ENCODE measurements around the gene UNG. TPM values are rescaled to one million over a fixed set of nuclear protein-coding genes. Genes with fewer than 3 reads are reported as not detected.
"Not testable (repeated sequence)": the region's sequence is repeated elsewhere in the genome, so short reads cannot be mapped to it uniquely, and the experiment has no call there.

Gene UNG
- total RNA-seq (22.3 TPM), polyA plus RNA-seq (14.1 TPM)
- long read RNA-seq, donor 1: 0 reads
- long read RNA-seq, donor 2: 0 reads
- long read RNA-seq, donor 3, transcript UNG-202 (6 exons, 2,130 nt): minor isoform, 12 of 34 reads
- long read RNA-seq, donor 3, transcript UNG-201 (7 exons, 2,071 nt): major isoform, 14 of 34 reads
- long read RNA-seq, donor 3, partial matches to known transcripts: 7 of 34 reads
- long read RNA-seq, donor 3, other reads (novel, unspliced or antisense): 0 of 34 reads
- long read RNA-seq, donor 4, transcript UNG-201 (7 exons, 2,071 nt): minor isoform, 5 of 18 reads
- long read RNA-seq, donor 4, transcript UNG-202 (6 exons, 2,130 nt): major isoform, 12 of 18 reads
- long read RNA-seq, donor 4, partial matches to known transcripts: 0 of 18 reads
- long read RNA-seq, donor 4, other reads (novel, unspliced or antisense): 0 of 18 reads
- long read RNA-seq, donor 5, transcript UNG-201 (7 exons, 2,071 nt): major isoform, 12 of 32 reads
- long read RNA-seq, donor 5, transcript UNG-202 (6 exons, 2,130 nt): minor isoform, 9 of 32 reads
- long read RNA-seq, donor 5, partial matches to known transcripts: 10 of 32 reads
- long read RNA-seq, donor 5, other reads (novel, unspliced or antisense): 0 of 32 reads
- long read RNA-seq, donor 6, transcript UNG-202 (6 exons, 2,130 nt): major isoform, 12 of 18 reads
- long read RNA-seq, donor 6, transcript UNG-201 (7 exons, 2,071 nt): minor isoform, 5 of 18 reads
- long read RNA-seq, donor 6, partial matches to known transcripts: 0 of 18 reads
- long read RNA-seq, donor 6, other reads (novel, unspliced or antisense): 0 of 18 reads
- long read RNA-seq, donor 7, transcript UNG-201 (7 exons, 2,071 nt): minor isoform, 6 of 16 reads
- long read RNA-seq, donor 7, transcript UNG-202 (6 exons, 2,130 nt): major isoform, 10 of 16 reads
- long read RNA-seq, donor 7, partial matches to known transcripts: 0 of 16 reads
- long read RNA-seq, donor 7, other reads (novel, unspliced or antisense): 0 of 16 reads
- long read RNA-seq, donor 8, transcript UNG-201 (7 exons, 2,071 nt): major isoform, 7 of 9 reads
- long read RNA-seq, donor 8, partial matches to known transcripts: 0 of 9 reads
- long read RNA-seq, donor 8, other reads (novel, unspliced or antisense): 0 of 9 reads
- long read RNA-seq, donor 9, transcript UNG-201 (7 exons, 2,071 nt): major isoform, 7 of 9 reads
- long read RNA-seq, donor 9, partial matches to known transcripts: 0 of 9 reads
- long read RNA-seq, donor 9, other reads (novel, unspliced or antisense): 0 of 9 reads
- long read RNA-seq, donor 10, partial matches to known transcripts: 0 of 5 reads
- long read RNA-seq, donor 10, other reads (novel, unspliced or antisense): 0 of 5 reads

GRCh38 chr12:109097435-109098182, at the start of gene UNG:
UNG (plus strand) TSS chr12:109097597; CDS start chr12:109097680, 83 bp downstream.
- under 1% methylated on average over 71 of the region's 71 CpGs for WGBS

GRCh38 chr12:109048706-109049105, 48.7 kb upstream of the UNG start:
- H3K27ac ChIP-seq (ENCODE audit: low read depth in 1 of 2, low read length in 1 of 2); H3K27me3 ChIP-seq (ENCODE audit: control insufficient read depth in 2 of 2, insufficient read depth in 1 of 2, low read length in 1 of 2); H3K9me3 ChIP-seq (ENCODE audit: control insufficient read depth in 2 of 2, insufficient read depth in 1 of 2, low read length in 1 of 2); H3K36me3 ChIP-seq (ENCODE audit: control insufficient read depth in 2 of 2, insufficient read depth in 2 of 2, low read length in 1 of 2); DNase-seq (ENCODE audit: low read depth in 6 of 9, low spot score in 9 of 9); H3K4me3 ChIP-seq (ENCODE audit: low read length in 2 of 2): not testable (repeated sequence)
- H3K4me1 ChIP-seq (ENCODE audit: control insufficient read depth in 2 of 2, insufficient read depth in 2 of 2, low read length in 2 of 2): peaks cover 3 to 15% of the 10 kb centered on the region in 2 donors
- 93% methylated on average over 3 of the region's 3 CpGs for WGBS

More at GRCh38 chr12:109097435-109098182, at the start of gene UNG:
- peak within 1 kb of the TSS; percentile 67 to 73 for H3K4me3 ChIP-seq (ENCODE audit: low read length in 2 of 2)
- no peaks in the 10 kb centered on the region for H3K27me3 ChIP-seq (ENCODE audit: control insufficient read depth in 2 of 2, insufficient read depth in 1 of 2, low read length in 1 of 2)
- H3K36me3 ChIP-seq (ENCODE audit: control insufficient read depth in 2 of 2, insufficient read depth in 2 of 2, low read length in 1 of 2): peaks cover 3 to 23% of the 10 kb centered on the region in 2 donors
- H3K27ac ChIP-seq (ENCODE audit: low read depth in 1 of 2, low read length in 1 of 2): peak within 1 kb of the TSS; percentile 60 to 75
- H3K9me3 ChIP-seq (ENCODE audit: control insufficient read depth in 2 of 2, insufficient read depth in 1 of 2, low read length in 1 of 2): peaks cover 0 to 3% of the 10 kb centered on the region in 2 donors
- peaks cover 14 to 30% of the 10 kb centered on the region in 2 donors for H3K4me1 ChIP-seq (ENCODE audit: control insufficient read depth in 2 of 2, insufficient read depth in 2 of 2, low read length in 2 of 2)
- peak; percentile 76 to 97 (median 93) for DNase-seq (ENCODE audit: low read depth in 6 of 9, low spot score in 9 of 9)

DNA sequence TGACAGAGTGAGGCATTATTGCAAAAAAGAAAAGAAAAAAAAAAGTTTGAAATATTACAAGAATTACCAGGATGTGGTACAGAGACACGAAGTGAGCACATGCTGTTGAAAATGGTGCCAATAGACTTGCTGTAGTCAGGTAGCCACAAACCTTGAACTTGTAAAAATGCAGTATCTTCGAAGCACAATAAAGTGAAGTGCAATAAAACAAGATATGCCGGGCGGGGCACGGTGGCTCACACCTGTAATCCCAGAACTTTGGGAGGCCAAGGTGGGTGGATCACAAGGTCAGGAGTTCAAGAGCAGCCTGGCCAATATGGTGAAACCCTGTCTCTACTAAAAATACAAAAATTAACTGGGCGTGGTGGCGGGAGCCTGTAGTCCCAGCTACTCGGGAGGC, 47.6 kb upstream of the UNG start:
- H3K9me3 ChIP-seq (ENCODE audit: control insufficient read depth in 2 of 2, insufficient read depth in 1 of 2, low read length in 1 of 2); DNase-seq (ENCODE audit: low read depth in 6 of 9, low spot score in 9 of 9); H3K27ac ChIP-seq (ENCODE audit: low read depth in 1 of 2, low read length in 1 of 2); H3K4me3 ChIP-seq (ENCODE audit: low read length in 2 of 2); H3K36me3 ChIP-seq (ENCODE audit: control insufficient read depth in 2 of 2, insufficient read depth in 2 of 2, low read length in 1 of 2); H3K27me3 ChIP-seq (ENCODE audit: control insufficient read depth in 2 of 2, insufficient read depth in 1 of 2, low read length in 1 of 2): not testable (repeated sequence)
- H3K4me1 ChIP-seq (ENCODE audit: control insufficient read depth in 2 of 2, insufficient read depth in 2 of 2, low read length in 2 of 2): peaks cover 3 to 17% of the 10 kb centered on the region in 2 donors
- WGBS: 89% methylated on average over 8 of the region's 8 CpGs

- Histone ChIP-seq H3K36me3 (ENCODE audit: control insufficient read depth in 2 of 2, insufficient read depth in 2 of 2, low read length in 1 of 2) (no peaks in the 10 kb centered on the region), H3K27ac (ENCODE audit: low read depth in 1 of 2, low read length in 1 of 2) (peak overlapping the region; percentile 1 to 33), H3K4me3 (ENCODE audit: low read length in 2 of 2) (peak overlapping the region; percentile 85 to 99), H3K27me3 (ENCODE audit: control insufficient read depth in 2 of 2, insufficient read depth in 1 of 2, low read length in 1 of 2) (no peaks in the 10 kb centered on the region), H3K4me1 (ENCODE audit: control insufficient read depth in 2 of 2, insufficient read depth in 2 of 2, low read length in 2 of 2) (peaks cover 3 to 17% of the 10 kb centered on the region in 2 donors), H3K9me3 (ENCODE audit: control insufficient read depth in 2 of 2, insufficient read depth in 1 of 2, low read length in 1 of 2) (no peaks in the 10 kb centered on the region)
- 14% methylated on average over 6 of the region's 6 CpGs for WGBS
- no peak for DNase-seq (ENCODE audit: low read depth in 6 of 9, low spot score in 9 of 9)
Measured at GRCh38 chr12:109052097-109052413, 45.3 kb upstream of the UNG start.

DNA sequence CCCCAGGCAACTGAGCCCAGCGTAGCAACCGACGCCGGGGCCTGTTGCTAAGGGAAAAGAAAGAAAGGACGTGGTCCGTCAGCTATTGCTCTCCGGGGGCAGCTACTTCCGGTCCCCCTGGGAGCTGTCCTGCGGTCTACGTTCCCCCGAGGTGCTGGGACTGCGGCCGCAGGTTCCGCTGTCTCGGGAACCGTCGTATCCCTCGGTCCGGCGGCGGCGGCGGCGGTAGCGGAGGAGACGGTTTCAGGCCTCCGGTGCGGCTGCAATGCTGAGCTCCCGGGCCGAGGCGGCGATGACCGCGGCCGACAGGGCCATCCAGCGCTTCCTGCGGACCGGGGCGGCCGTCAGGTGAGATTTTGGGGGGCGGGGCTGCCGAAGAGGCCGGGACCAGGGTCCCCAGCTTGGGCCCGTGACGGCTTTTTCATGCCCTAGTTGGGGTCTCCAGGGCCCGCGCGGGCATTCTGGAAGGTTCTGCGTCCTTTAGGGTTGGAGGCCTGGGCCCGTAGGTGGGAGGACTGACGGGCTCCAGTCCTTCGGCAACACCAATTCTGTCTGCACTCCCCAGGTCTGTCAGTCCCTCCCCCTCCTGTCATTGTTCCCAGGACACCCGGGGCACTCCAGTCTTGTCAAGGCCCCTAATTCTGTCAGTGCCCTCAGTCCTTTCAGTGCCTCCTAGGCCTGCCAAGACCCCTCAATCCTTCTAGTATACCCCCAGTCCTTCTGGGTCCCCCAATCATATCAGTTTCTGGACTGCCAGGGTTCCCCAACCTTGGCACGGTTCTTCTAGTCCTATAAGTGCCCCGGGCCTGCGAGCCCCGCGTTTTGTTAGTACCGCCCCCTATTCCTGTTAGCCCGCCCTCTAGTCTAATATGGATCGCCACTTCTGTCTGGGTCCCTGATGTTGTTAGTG, 44.7 kb upstream of the UNG start, which contains the start of gene USP30:
USP30 (plus strand) TSS at position 163 of the 910 bp plus-strand sequence; CDS start at position 266, 103 bp downstream.
- Histone ChIP-seq H3K4me3 (ENCODE audit: low read length in 2 of 2) (peak within 1 kb of the TSS; percentile 85 to 99), H3K9me3 (ENCODE audit: control insufficient read depth in 2 of 2, insufficient read depth in 1 of 2, low read length in 1 of 2) (no peaks in the 10 kb centered on the region), H3K27ac (ENCODE audit: low read depth in 1 of 2, low read length in 1 of 2) (peak within 1 kb of the TSS; percentile 84), H3K27me3 (ENCODE audit: control insufficient read depth in 2 of 2, insufficient read depth in 1 of 2, low read length in 1 of 2) (no peaks in the 10 kb centered on the region), H3K4me1 (ENCODE audit: control insufficient read depth in 2 of 2, insufficient read depth in 2 of 2, low read length in 2 of 2) (peaks cover 3 to 17% of the 10 kb centered on the region in 2 donors), H3K36me3 (ENCODE audit: control insufficient read depth in 2 of 2, insufficient read depth in 2 of 2, low read length in 1 of 2) (peaks cover under 1 to 3% of the 10 kb centered on the region in 2 donors)
- peak; percentile 55 to 93 (median 83) for DNase-seq (ENCODE audit: low read depth in 6 of 9, low spot score in 9 of 9)
- WGBS: under 1% methylated on average over 61 of the region's 61 CpGs

DNA sequence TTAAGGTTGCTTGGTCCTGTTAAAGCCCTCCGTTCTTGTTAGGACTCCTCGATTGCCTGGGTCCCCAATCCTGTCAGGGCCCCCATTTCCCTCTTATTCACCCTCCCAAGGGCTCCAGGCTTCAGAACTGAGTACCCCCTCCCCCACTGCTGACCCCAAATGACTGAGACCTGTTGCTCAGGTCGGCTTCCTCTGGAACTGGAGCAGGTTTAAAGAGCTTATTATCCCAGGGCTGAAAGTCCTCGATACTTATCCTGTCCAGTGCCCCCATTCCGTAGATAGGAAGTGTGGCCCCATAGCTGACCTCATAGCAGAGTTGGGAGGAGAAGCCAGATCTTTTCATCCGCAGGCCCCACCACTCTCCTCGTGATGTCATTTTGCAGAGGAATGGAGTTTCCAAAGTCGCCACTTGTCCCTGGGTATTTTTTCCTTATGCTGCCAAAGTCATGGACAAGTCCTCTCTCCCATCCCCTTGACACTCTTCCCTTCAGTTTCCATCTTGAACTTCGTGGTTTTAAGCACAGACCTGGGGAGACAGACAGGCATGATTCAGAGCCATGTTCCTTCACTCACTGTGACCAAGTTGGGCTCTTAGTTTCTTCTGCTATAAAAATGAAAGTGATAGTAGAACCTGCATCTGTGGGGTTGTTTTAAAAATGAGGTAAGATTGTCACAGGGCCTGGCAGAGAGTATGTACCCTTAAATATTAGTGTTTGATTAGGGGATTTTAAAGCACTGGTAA, 43.8 kb upstream of the UNG start:
- peak in 7 of 9 donors; percentile 3 to 45 (median 6) for DNase-seq (ENCODE audit: low read depth in 6 of 9, low spot score in 9 of 9)
- 22% methylated on average over 9 of the region's 9 CpGs for WGBS
- peaks cover 3 to 17% of the 10 kb centered on the region in 2 donors for H3K4me1 ChIP-seq (ENCODE audit: control insufficient read depth in 2 of 2, insufficient read depth in 2 of 2, low read length in 2 of 2)

DNA sequence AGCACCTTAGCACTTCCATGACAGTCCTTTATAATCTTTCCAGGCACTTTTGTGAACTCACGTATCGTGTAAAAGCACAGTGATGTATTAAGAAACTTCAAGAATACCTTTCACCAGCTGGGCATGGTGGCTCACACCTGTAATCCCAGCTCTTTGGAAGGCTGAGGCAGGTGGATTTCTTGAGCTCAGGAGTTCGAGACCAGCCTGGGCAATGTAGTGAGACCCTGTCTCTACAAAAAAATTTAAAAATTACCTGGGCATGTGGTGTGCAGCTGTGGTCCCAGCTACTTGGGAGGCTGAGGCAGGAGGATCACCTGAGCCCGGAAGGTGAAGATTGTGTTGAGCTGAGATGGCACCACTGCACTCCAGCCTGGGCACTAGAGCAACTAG, 43.3 kb upstream of the UNG start:
- 83% methylated on average over 4 of the region's 4 CpGs for WGBS
- H3K27ac ChIP-seq (ENCODE audit: low read depth in 1 of 2, low read length in 1 of 2): peak overlapping the region; percentile 31 to 84

More for the DNA sequence above, 43.8 kb upstream of the UNG start:
- H3K36me3 ChIP-seq (ENCODE audit: control insufficient read depth in 2 of 2, insufficient read depth in 2 of 2, low read length in 1 of 2): peaks cover 6% of the 10 kb centered on the region in 2 donors
- H3K27me3 ChIP-seq (ENCODE audit: control insufficient read depth in 2 of 2, insufficient read depth in 1 of 2, low read length in 1 of 2): no peaks in the 10 kb centered on the region
- H3K4me3 ChIP-seq (ENCODE audit: low read length in 2 of 2): peak overlapping the region; percentile 85 to 99
- H3K27ac ChIP-seq (ENCODE audit: low read depth in 1 of 2, low read length in 1 of 2): peak overlapping the region; percentile 74 to 84
- no peaks in the 10 kb centered on the region for H3K9me3 ChIP-seq (ENCODE audit: control insufficient read depth in 2 of 2, insufficient read depth in 1 of 2, low read length in 1 of 2)

More for the DNA sequence above, 43.3 kb upstream of the UNG start:
- H3K9me3 ChIP-seq (ENCODE audit: control insufficient read depth in 2 of 2, insufficient read depth in 1 of 2, low read length in 1 of 2); H3K27me3 ChIP-seq (ENCODE audit: control insufficient read depth in 2 of 2, insufficient read depth in 1 of 2, low read length in 1 of 2); H3K36me3 ChIP-seq (ENCODE audit: control insufficient read depth in 2 of 2, insufficient read depth in 2 of 2, low read length in 1 of 2): not testable (repeated sequence)
- H3K4me1 ChIP-seq (ENCODE audit: control insufficient read depth in 2 of 2, insufficient read depth in 2 of 2, low read length in 2 of 2): peaks cover 3 to 17% of the 10 kb centered on the region in 2 donors
- peak in 1 of 9 donors; percentile 1 for DNase-seq (ENCODE audit: low read depth in 6 of 9, low spot score in 9 of 9)
- peak overlapping the region in 1 of 2 donors; percentile 85 for H3K4me3 ChIP-seq (ENCODE audit: low read length in 2 of 2)
